HG03280 (cell line): ENCODE measurements around the gene WDR45B.

Experiments
- ATAC-seq: cut with Tn5 transposase; IDR thresholded peaks from one replicate; pipeline ENCODE4 v1.9.1; 2021; ENCODE audit warnings: mild to moderate bottlenecking, moderate library complexity; ENCODE audit not compliant: unreplicated experiment

Gene WDR45B

GRCh38 chr17:82678265-82678891 is 30.1 kb upstream of the WDR45B start:
- no peak for ATAC-seq

- no peak for ATAC-seq
Observed at GRCh38 chr17:82677353-82677925, 29.2 kb upstream of the WDR45B start.

- no peak for ATAC-seq
Observed at GRCh38 chr17:82675476-82676245, 27.4 kb upstream of the WDR45B start.

GRCh38 chr17:82674656-82675475 is 26.6 kb upstream of the WDR45B start:
- ATAC-seq, result no peak

- ATAC-seq, result no peak
Observed at GRCh38 chr17:82670661-82671450, 22.6 kb upstream of the WDR45B start.

GRCh38 chr17:82668631-82669099 is 20.4 kb upstream of the WDR45B start:
- ATAC-seq, result no peak

GRCh38 chr17:82668024-82668630 is 19.9 kb upstream of the WDR45B start:
- no peak for ATAC-seq

- ATAC-seq, result no peak
Observed at GRCh38 chr17:82667668-82668000, 19.4 kb upstream of the WDR45B start.

GRCh38 chr17:82666931-82667667 is 18.9 kb upstream of the WDR45B start:
- ATAC-seq, result no peak

- ATAC-seq, result no peak
Observed at GRCh38 chr17:82665891-82666290, 17.6 kb upstream of the WDR45B start.

GRCh38 chr17:82665217-82665616 is 17.0 kb upstream of the WDR45B start:
- no peak for ATAC-seq

- no peak for ATAC-seq
Observed at GRCh38 chr17:82664701-82665182, 16.5 kb upstream of the WDR45B start.

GRCh38 chr17:82664276-82664575 is 16.0 kb upstream of the WDR45B start:
- no peak for ATAC-seq

GRCh38 chr17:82663381-82664275 is 15.4 kb upstream of the WDR45B start:
- ATAC-seq, result no peak

- no peak for ATAC-seq
Observed at GRCh38 chr17:82662711-82663261, 14.5 kb upstream of the WDR45B start.

- ATAC-seq, result no peak
Observed at GRCh38 chr17:82661717-82662683, 13.8 kb upstream of the WDR45B start.

- ATAC-seq, result no peak
Observed at GRCh38 chr17:82659886-82660285, 11.6 kb upstream of the WDR45B start.
